K562 (cell line): Measurements from ENCODE around the gene SDK1. TPM values are rescaled to one million over a fixed set of nuclear protein-coding genes. Genes with fewer than 3 reads are reported as not detected.

Experiments used
- ATAC-seq: fragments of 200-7000 bp; cut with Tn5 transposase; 3 replicates; pipeline ENCODE4 v1.9.1; 2020; ENCODE audit warnings: moderate library complexity
- BruUV-seq: library from RNA; stranded (reverse); fragments of 400-500 nt; replicated peaks from 2 replicates; lab custom pipeline; 2021; lab: Mats Ljungman, UMichigan
- CTCF ChIA-PET: fragments of 300-600 bp; formaldehyde crosslinking; extraction: SDS; loops from one replicate; lab custom pipeline; 2021; ENCODE audit warnings: low intra/inter-chr PET ratio; lab: Yijun Ruan, JAX
- POLR2A ChIA-PET: fragments of 300-600, 350-650 bp; sonication (Branson Sonifier 250); formaldehyde crosslinking; extraction: SDS; loops from one replicate; lab custom pipeline; 2021; ENCODE audit warnings: antibody characterized with exemption, inconsistent platforms; lab: Yijun Ruan, JAX
- DNase-seq, 4 experiments: peaks; one replicate each; pipeline versions ENCODE4 v3.0.0 to v3.0.0-alpha.2; 2011 to 2018; ENCODE audit warnings: low spot score in 3 of 4, mixed read lengths in 3 of 4; ENCODE audit errors: extremely low read depth in 1 of 4
- FAIRE-seq: peaks from 2 replicates; lab custom pipeline; 2011; peaks lifted over from hg19 to GRCh38; lab: Jason Lieb, UNC
- H2AFZ ChIP-seq: 2 replicates; pipeline ENCODE4 v1.6.0; 2011; ENCODE audit warnings: low read depth, low read length, control low read depth, inconsistent platforms
- H3K27ac ChIP-seq: fragments of 200-600 bp; 3 replicates; pipeline ENCODE4 v1.8.0; 2011; ENCODE audit warnings: low read depth, mild to moderate bottlenecking, control low read depth, inconsistent platforms, low read length, moderate library complexity, mixed read lengths; ENCODE audit errors: extremely low read depth
- H3K27me3 ChIP-seq, 2 experiments: fragments of 300-600 bp in 1 of 2; 2 replicates in 1 of 2; 3 replicates in 1 of 2; pipeline versions ENCODE4 v1.6.0 to v1.8.0; 2011; ENCODE audit warnings: inconsistent platforms in 2 of 2, low read length in 2 of 2, mild to moderate bottlenecking in 1 of 2, mixed read lengths in 1 of 2, moderate library complexity in 1 of 2; ENCODE audit not compliant: control insufficient read depth in 2 of 2, insufficient read depth in 2 of 2
- H3K36me3 ChIP-seq: fragments of 300-600 bp; 3 replicates; pipeline ENCODE4 v1.8.0; 2011; ENCODE audit warnings: mild to moderate bottlenecking, low read length, inconsistent platforms; ENCODE audit not compliant: control insufficient read depth, insufficient read depth
- H3K4me1 ChIP-seq, 2 experiments: fragments of 200-600 bp in 1 of 2; replicated peaks in 1 of 2; 2 replicates in 1 of 2; 3 replicates in 1 of 2; pipeline versions ENCODE4 v1.5.1 to v1.8.0; 2011; ENCODE audit warnings: inconsistent platforms in 2 of 2, low read length in 2 of 2, mild to moderate bottlenecking in 1 of 2, mixed read lengths in 1 of 2, moderate library complexity in 1 of 2; ENCODE audit not compliant: control insufficient read depth in 2 of 2, insufficient read depth in 2 of 2
- H3K4me2 ChIP-seq: 2 replicates; pipeline ENCODE4 v1.6.1; 2011; ENCODE audit warnings: low read length, control low read depth, inconsistent platforms, mixed read lengths; ENCODE audit not compliant: insufficient read depth
- H3K4me3 ChIP-seq: fragments of 200-600 bp; sonication (generic), shearing (Covaris generic); 2 replicates; pipeline ENCODE4 v1.5.1; 2016; ENCODE audit warnings: control low read depth, inconsistent platforms
- H3K79me2 ChIP-seq: fragments of 200-600 bp; 3 replicates; pipeline ENCODE4 v1.8.0; 2011; ENCODE audit warnings: low read length, inconsistent platforms; ENCODE audit not compliant: control insufficient read depth, insufficient read depth
- H3K9ac ChIP-seq, 2 experiments: 2 replicates each; pipeline versions ENCODE4 v1.6.0 to v1.6.1; 2011; ENCODE audit warnings: low read depth in 2 of 2, low read length in 2 of 2, control low read depth in 1 of 2, inconsistent platforms in 1 of 2, mild to moderate bottlenecking in 1 of 2, mixed read lengths in 1 of 2; ENCODE audit not compliant: insufficient read depth in 1 of 2
- H3K9me1 ChIP-seq: one replicate; pipeline ENCODE4 v1.6.0; 2011; ENCODE audit warnings: inconsistent platforms, mild to moderate bottlenecking, low read length, moderate library complexity; ENCODE audit not compliant: control insufficient read depth, insufficient read depth
- H3K9me3 ChIP-seq: replicated peaks from 2 replicates; pipeline ENCODE4 v1.5.1; 2011; ENCODE audit warnings: low read depth, low read length, inconsistent platforms; ENCODE audit not compliant: control insufficient read depth, insufficient read depth
- H4K20me1 ChIP-seq: replicated peaks from 2 replicates; pipeline ENCODE4 v1.6.1; 2011; ENCODE audit warnings: low read length, inconsistent platforms, mixed read lengths; ENCODE audit not compliant: control insufficient read depth, insufficient read depth
- CBX5 ChIP-seq: IDR thresholded peaks from 2 replicates; pipeline ENCODE4 v1.6.1; 2014; ENCODE audit warnings: low read depth, borderline replicate concordance
- CC2D1A ChIP-seq: fragments of 450-650 bp; IDR thresholded peaks from 2 replicates; pipeline ENCODE4 v1.6.1; 2017; ENCODE audit warnings: mild to moderate bottlenecking
- FOXA1 ChIP-seq: fragments of 450-650 bp; IDR thresholded peaks from 2 replicates; pipeline ENCODE4 v1.6.1; 2016; ENCODE audit warnings: mild to moderate bottlenecking, borderline replicate concordance
- MAFF ChIP-seq: IDR thresholded peaks from 2 replicates; pipeline ENCODE4 v1.6.1; 2012; ENCODE audit warnings: low read length, improper control_type of control experiment
- MEF2D ChIP-seq: conservative IDR thresholded peaks from 2 replicates; pipeline ENCODE4 v1.6.1; 2016; ENCODE audit warnings: low read depth, missing genetic modification characterization, missing compliant biosample characterization
- PHF21A ChIP-seq: fragments of 450-650 bp; IDR thresholded peaks from 2 replicates; pipeline ENCODE4 v1.6.1; 2017; ENCODE audit warnings: low read depth, borderline replicate concordance
- RB1 ChIP-seq: fragments of 450-650 bp; IDR thresholded peaks from 2 replicates; pipeline ENCODE4 v1.6.1; 2017; ENCODE audit warnings: low read depth, mild to moderate bottlenecking
- SFPQ ChIP-seq: fragments of 200-400 bp; formaldehyde crosslinking; IDR thresholded peaks from 2 replicates; pipeline ENCODE4 v1.6.1; 2017; ENCODE audit warnings: mild to moderate bottlenecking, low read depth, low read length, moderate library complexity
- TAF15 ChIP-seq: fragments of 200-400 bp; formaldehyde crosslinking; IDR thresholded peaks from 2 replicates; pipeline ENCODE4 v1.6.1; 2017; ENCODE audit warnings: mild to moderate bottlenecking, low read depth, low read length, moderate library complexity
- XRCC4 ChIP-seq: IDR thresholded peaks from one replicate; pipeline ENCODE4 v1.6.1; 2011; ENCODE audit not compliant: insufficient read depth, insufficient read length; ENCODE audit errors: extremely low read depth
- ZBED1 ChIP-seq: IDR thresholded peaks from 2 replicates; pipeline ENCODE4 v1.6.1; 2014
- ZNF274 ChIP-seq: IDR thresholded peaks from 2 replicates; pipeline ENCODE4 v1.6.1; 2011; ENCODE audit warnings: low read depth, mild to moderate bottlenecking, low read length, moderate library complexity, borderline replicate concordance
- ZNF408 ChIP-seq: fragments of 250-450 bp; sonication (Bioruptor Pico); IDR thresholded peaks from 2 replicates; pipeline ENCODE4 v1.4.0; 2020; ENCODE audit warnings: low read depth, mild to moderate bottlenecking, moderate library complexity
- ZNF436 ChIP-seq: fragments of 250-450, 450-650 bp; sonication (Bioruptor Pico); formaldehyde crosslinking; IDR thresholded peaks from 2 replicates; pipeline ENCODE4 v1.7.0; 2020; ENCODE audit warnings: mild to moderate bottlenecking
- ZNF57 ChIP-seq: fragments of 450-650 bp; formaldehyde crosslinking; IDR thresholded peaks from 2 replicates; pipeline ENCODE4 v1.4.0; 2020; ENCODE audit warnings: mild to moderate bottlenecking, moderate library complexity
- ZNF695 ChIP-seq: fragments of 450-650 bp; formaldehyde crosslinking; IDR thresholded peaks from 2 replicates; pipeline ENCODE4 v1.4.0; 2020; ENCODE audit warnings: mild to moderate bottlenecking, moderate library complexity
- WGBS: fragments of 100-300 bp; shearing (Covaris generic); methylation state at CpG from one replicate; pipeline ENCODE4 v1.1.6; 2016; ENCODE audit warnings: low coverage, mixed read lengths; ENCODE audit not compliant: insufficient coverage; ENCODE audit errors: missing lambda C conversion rate; 5-methylcytosine and 5-hydroxymethylcytosine counted together
- in situ Hi-C: fragments of 300-500 bp; cut with MboI; formaldehyde crosslinking; loops from 4 replicates; pipeline ENCODE4 v1.15.0; 2018; ENCODE audit warnings: inconsistent platforms, mixed read lengths
- intact Hi-C: fragments of 100-400 bp; cut with micrococcal nuclease; formaldehyde crosslinking; loops from 2 replicates; pipeline ENCODE4 v1.14.2; 2022
- polyA plus RNA-seq, 8 experiments: library from polyadenylated mRNA; depleted of rRNA in 4 of 8; stranded (reverse) in 5 of 8; unstranded in 3 of 8; fragments of >200 nt; fragmentation: Nextera tagmentation in 2 of 8; fragmentation: Illumina TruSeq in 1 of 8; extraction: Ambion mirVana in 2 of 8; extraction: Trizol in 1 of 8; gene quantifications; 2 replicates each; pipeline versions ENCODE4 v1.2.1 to v1.2.3, GENCODE V29; 2011 to 2014; ENCODE audit warnings: inconsistent platforms in 1 of 8, missing spikeins in 1 of 8
- total RNA-seq, 7 experiments: library from RNA; depleted of rRNA in 6 of 7; stranded (reverse); fragments of >200 nt in 6 of 7; fragmentation: Illumina TruSeq in 2 of 7; extraction: Trizol in 2 of 7; gene quantifications; 2 replicates each; pipeline versions ENCODE4 v1.2.1 to v1.2.3, GENCODE V29; 2011 to 2021; ENCODE audit warnings: low replicate concordance in 1 of 7
- TF ChIP-seq, protein P1 (sequence below): fragments of 250-450 bp; sonication (Bioruptor Pico); IDR thresholded peaks from 2 replicates; pipeline ENCODE4 v1.5.0; 2021; ENCODE audit warnings: mild to moderate bottlenecking, borderline replicate concordance

Gene SDK1
- total and polyA plus RNA-seq, 9 of the 15 experiments (the other 6 are each of a cell fraction or from before 2014, with no cell fraction given) = 0.16 TPM; not detected in 8

GRCh38 chr7:4154882-4155535 lies 854.0 kb downstream of the SDK1 start:
- peaks cover 3% of the 10 kb centered on the region for H3K9me1 ChIP-seq
- H3K27me3 ChIP-seq = peaks cover 27 to 74% of the 10 kb centered on the region in 2 experiments; a peak in 4 of 5 replicates
- no peak for ATAC-seq
- H3K4me1 ChIP-seq = no peaks in the 10 kb centered on the region
- no peaks in the 10 kb centered on the region; the same call in 1 of the 2 replicates for H4K20me1 ChIP-seq
- in situ Hi-C loops = no loop called here
- H3K9ac ChIP-seq = no peak overlapping the region
- no peaks in the 10 kb centered on the region for H3K36me3 ChIP-seq
- H3K79me2 ChIP-seq = no peaks in the 10 kb centered on the region
- TF ChIP-seq CBX5 (no peak), SFPQ (no peak), RB1 (no peak), CC2D1A (no peak), ZBED1 (no peak), XRCC4 (no peak), ZNF274 (no peak), TAF15 (no peak), ZNF695 (CRISPR knock-in tag) (no peak), FOXA1 (no peak), ZNF408 (CRISPR knock-in tag) (no peak), MEF2D (tag) (no peak), MAFF (no peak), ZNF57 (CRISPR knock-in tag) (no peak), PHF21A (no peak), ZNF436 (CRISPR knock-in tag) (no peak)
- TF ChIP-seq, protein P1, sequence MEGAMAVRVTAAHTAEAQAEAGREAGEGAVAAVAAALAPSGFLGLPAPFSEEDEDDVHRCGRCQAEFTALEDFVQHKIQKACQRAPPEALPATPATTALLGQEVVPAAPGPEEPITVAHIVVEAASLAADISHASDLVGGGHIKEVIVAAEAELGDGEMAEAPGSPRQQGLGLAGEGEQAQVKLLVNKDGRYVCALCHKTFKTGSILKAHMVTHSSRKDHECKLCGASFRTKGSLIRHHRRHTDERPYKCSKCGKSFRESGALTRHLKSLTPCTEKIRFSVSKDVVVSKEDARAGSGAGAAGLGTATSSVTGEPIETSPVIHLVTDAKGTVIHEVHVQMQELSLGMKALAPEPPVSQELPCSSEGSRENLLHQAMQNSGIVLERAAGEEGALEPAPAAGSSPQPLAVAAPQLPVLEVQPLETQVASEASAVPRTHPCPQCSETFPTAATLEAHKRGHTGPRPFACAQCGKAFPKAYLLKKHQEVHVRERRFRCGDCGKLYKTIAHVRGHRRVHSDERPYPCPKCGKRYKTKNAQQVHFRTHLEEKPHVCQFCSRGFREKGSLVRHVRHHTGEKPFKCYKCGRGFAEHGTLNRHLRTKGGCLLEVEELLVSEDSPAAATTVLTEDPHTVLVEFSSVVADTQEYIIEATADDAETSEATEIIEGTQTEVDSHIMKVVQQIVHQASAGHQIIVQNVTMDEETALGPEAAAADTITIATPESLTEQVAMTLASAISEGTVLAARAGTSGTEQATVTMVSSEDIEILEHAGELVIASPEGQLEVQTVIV = no peak
- TF ChIP-seq, all 486 proteins: peak for 0
- intact Hi-C loops = no loop called here
- Histone ChIP-seq H3K4me3 (no peak overlapping the region), H2AFZ (no peak overlapping the region), H3K9me3 (no peaks in the 10 kb centered on the region), H3K4me2 (no peak overlapping the region), H3K27ac (no peak overlapping the region)
- DNase-seq (no peak), FAIRE-seq (no peak)
- ChIA-PET POLR2A (no interaction called here), CTCF (no interaction called here)
- 2% methylated on average over 12 of the region's 12 CpGs for WGBS
- no TSS peak for BruUV-seq
